ENCODE results near the gene ACSL4. TPM values are rescaled to one million over a fixed set of nuclear protein-coding genes. Genes with fewer than 3 reads are reported as not detected.
"Not testable (repeated sequence)": the region's sequence is repeated elsewhere in the genome, so short reads cannot be mapped to it uniquely, and the experiment has no call there.

Gene ACSL4
- polyA plus RNA-seq, 3 donors, result 5.0 to 83.0 (median 28.8) TPM

- no peak overlapping the region for H3K27ac ChIP-seq (ENCODE audit: low read depth, low read length)
- 93 to 97% (median 94%) methylated on average over 1 of the region's 1 CpG for WGBS, 3 donors
Measured at GRCh38 chrX:109687903-109688302, 45.2 kb downstream of the ACSL4 start.

GRCh38 chrX:109685656-109686078 lies 47.4 kb downstream of the ACSL4 start:
- WGBS, 3 donors, result 85 to 94% (median 86%) methylated on average over 2 of the region's 2 CpGs
- H3K27ac ChIP-seq (ENCODE audit: low read depth, low read length), result no peak overlapping the region

- 55 to 96% (median 90%) methylated on average over 1 of the region's 1 CpG for WGBS, 3 donors
Measured at GRCh38 chrX:109684136-109684535, 48.9 kb downstream of the ACSL4 start.

GRCh38 chrX:109681475-109682081 lies 51.5 kb downstream of the ACSL4 start:
- H3K27ac ChIP-seq (ENCODE audit: low read depth, low read length), result no peak overlapping the region
- WGBS, 3 donors, result 68 to 84% (median 80%) methylated on average over 2 of the region's 2 CpGs

More at GRCh38 chrX:109684136-109684535, 48.9 kb downstream of the ACSL4 start:
- no peak overlapping the region for H3K27ac ChIP-seq (ENCODE audit: low read depth, low read length)

GRCh38 chrX:109679820-109680219 lies 53.2 kb downstream of the ACSL4 start:
- no peak overlapping the region for H3K27ac ChIP-seq (ENCODE audit: low read depth, low read length)

- H3K27ac ChIP-seq (ENCODE audit: low read depth, low read length), result no peak overlapping the region
Measured at GRCh38 chrX:109672239-109672638, 60.8 kb downstream of the ACSL4 start.

GRCh38 chrX:109671170-109671569 lies 61.9 kb downstream of the ACSL4 start:
- H3K27ac ChIP-seq (ENCODE audit: low read depth, low read length), result not testable (repeated sequence)
- whole genome bisulfite sequencing, 3 donors, result 94 to 98% (median 98%) methylated on average over 13 to 29 of the region's 29 CpGs

- WGBS, 3 donors, result 89 to 94% (median 93%) methylated on average over 5 of the region's 5 CpGs
- H3K27ac ChIP-seq (ENCODE audit: low read depth, low read length), result no peak overlapping the region
Measured at GRCh38 chrX:109667986-109668385, 65.1 kb downstream of the ACSL4 start.

GRCh38 chrX:109660435-109661143 lies 72.5 kb downstream of the ACSL4 start:
- WGBS, 3 donors, result 81 to 91% (median 88%) methylated on average over 2 of the region's 2 CpGs
- no peak overlapping the region for H3K27ac ChIP-seq (ENCODE audit: low read depth, low read length)

GRCh38 chrX:109658391-109658790 lies 74.7 kb downstream of the ACSL4 start:
- 100% methylated on average over 1 of the region's 1 CpG for WGBS, 3 donors
- H3K27ac ChIP-seq (ENCODE audit: low read depth, low read length), result no peak overlapping the region

- not testable (repeated sequence) for H3K27ac ChIP-seq (ENCODE audit: low read depth, low read length)
- 83 to 100% (median 85%) methylated on average over 1 to 2 of the region's 4 CpGs for WGBS, 3 donors
Measured at GRCh38 chrX:109657364-109657763, 75.7 kb downstream of the ACSL4 start.

- 70 to 97% (median 83%) methylated on average over 4 of the region's 4 CpGs for WGBS, 3 donors
Measured at GRCh38 chrX:109656774-109657173, 76.3 kb downstream of the ACSL4 start.

GRCh38 chrX:109655502-109656201 lies 77.4 kb downstream of the ACSL4 start:
- 66 to 97% (median 77%) methylated on average over 4 of the region's 4 CpGs for WGBS, 3 donors
- H3K27ac ChIP-seq (ENCODE audit: low read depth, low read length), result no peak overlapping the region

More at GRCh38 chrX:109656774-109657173, 76.3 kb downstream of the ACSL4 start:
- H3K27ac ChIP-seq (ENCODE audit: low read depth, low read length), result no peak overlapping the region

- 72 to 93% (median 87%) methylated on average over 4 to 5 of the region's 5 CpGs for WGBS, 3 donors
Measured at GRCh38 chrX:109654516-109655109, 78.4 kb downstream of the ACSL4 start.

GRCh38 chrX:109644671-109645070 lies 88.4 kb downstream of the ACSL4 start:
- not testable (repeated sequence) for H3K27ac ChIP-seq (ENCODE audit: low read depth, low read length)
- WGBS, 3 donors, result 88 to 96% (median 91%) methylated on average over 13 to 19 of the region's 19 CpGs

More at GRCh38 chrX:109654516-109655109, 78.4 kb downstream of the ACSL4 start:
- H3K27ac ChIP-seq (ENCODE audit: low read depth, low read length), result no peak overlapping the region

GRCh38 chrX:109643687-109644086 lies 89.4 kb downstream of the ACSL4 start:
- 81 to 95% (median 85%) methylated on average over 2 of the region's 2 CpGs for WGBS, 3 donors
- H3K27ac ChIP-seq (ENCODE audit: low read depth, low read length), result no peak overlapping the region

GRCh38 chrX:109638158-109638557 lies 94.9 kb downstream of the ACSL4 start:
- 76 to 96% (median 95%) methylated on average over 1 of the region's 1 CpG for WGBS, 3 donors
- no peak overlapping the region for H3K27ac ChIP-seq (ENCODE audit: low read depth, low read length)

- H3K27ac ChIP-seq (ENCODE audit: low read depth, low read length), result not testable (repeated sequence)
- WGBS, 3 donors, result 91 to 100% (median 98%) methylated on average over 2 of the region's 2 CpGs
Measured at GRCh38 chrX:109637477-109637876, 95.6 kb downstream of the ACSL4 start.

- WGBS, 3 donors, result 25 to 29% (median 27%) methylated on average over 3 of the region's 3 CpGs
Measured at GRCh38 chrX:109635146-109635545, 97.9 kb downstream of the ACSL4 start.

More at GRCh38 chrX:109635146-109635545, 97.9 kb downstream of the ACSL4 start:
- H3K27ac ChIP-seq (ENCODE audit: low read depth, low read length), result no peak overlapping the region

Data from adipose tissue (tissue), 3 donors.